Endodermal cell (in vitro differentiated cells): ENCODE data around the gene RERE. TPM values are rescaled to one million over a fixed set of nuclear protein-coding genes. Genes with fewer than 3 reads are reported as not detected.

ENCODE experiments used
- DNase-seq: peaks from one replicate; pipeline ENCODE4 v3.0.0-alpha.2; 2017
- H3K27ac ChIP-seq: 2 replicates; pipeline ENCODE4 v1.5.1; 2013; ENCODE audit warnings: mild to moderate bottlenecking, low read depth, low read length, moderate library complexity
- H3K27me3 ChIP-seq: 2 replicates; pipeline ENCODE4 v1.6.1; 2013; ENCODE audit warnings: mild to moderate bottlenecking, low read length, moderate library complexity; ENCODE audit not compliant: insufficient read depth, control insufficient read depth, poor library complexity, severe bottlenecking
- H3K36me3 ChIP-seq: 2 replicates; pipeline ENCODE4 v1.7.0; 2013; ENCODE audit warnings: mild to moderate bottlenecking, low read length, moderate library complexity; ENCODE audit not compliant: control insufficient read depth, insufficient read depth
- H3K4me1 ChIP-seq: one replicate; pipeline ENCODE4 v1.7.0; 2013; ENCODE audit warnings: low read length; ENCODE audit not compliant: control insufficient read depth, insufficient read depth
- H3K4me3 ChIP-seq: 2 replicates; pipeline ENCODE4 v1.5.1; 2013; ENCODE audit warnings: mild to moderate bottlenecking, low read length, moderate library complexity
- H3K9ac ChIP-seq: 2 replicates; pipeline ENCODE4 v1.6.1; 2013; ENCODE audit warnings: mild to moderate bottlenecking, low read length, moderate library complexity; ENCODE audit not compliant: poor library complexity, severe bottlenecking; ENCODE audit errors: extremely low read depth
- H3K9me3 ChIP-seq: 2 replicates; pipeline ENCODE4 v1.6.1; 2013; ENCODE audit warnings: mild to moderate bottlenecking, low read length, moderate library complexity; ENCODE audit not compliant: control insufficient read depth
- H3K27ac Mint-ChIP-seq: 2 replicates; pipeline ENCODE4 v1.8.0; 2020; ENCODE audit warnings: mixed read lengths
- H3K27me3 Mint-ChIP-seq: 2 replicates; pipeline ENCODE4 v1.8.0; 2021; ENCODE audit warnings: mild to moderate bottlenecking, mixed read lengths; ENCODE audit not compliant: insufficient read depth
- H3K36me3 Mint-ChIP-seq: 2 replicates; pipeline ENCODE4 v1.8.0; 2020; ENCODE audit warnings: low read depth, mixed read lengths
- H3K4me1 Mint-ChIP-seq: 2 replicates; pipeline ENCODE4 v1.8.0; 2020; ENCODE audit warnings: mixed read lengths
- H3K4me3 Mint-ChIP-seq: 2 replicates; pipeline ENCODE4 v1.8.0; 2020; ENCODE audit warnings: mild to moderate bottlenecking, moderate library complexity, mixed read lengths
- H3K9me3 Mint-ChIP-seq: 2 replicates; pipeline ENCODE4 v1.8.0; 2020; ENCODE audit warnings: mild to moderate bottlenecking, mixed read lengths
- WGBS, 2 experiments: methylation state at CpG; one replicate each; pipeline versions ENCODE4 v1.1.5 to v1.1.7; 2013; ENCODE audit warnings: missing lambda C conversion rate in 2 of 2, mixed read lengths in 1 of 2; ENCODE audit not compliant: insufficient coverage in 1 of 2, insufficient read length in 1 of 2; 5-methylcytosine and 5-hydroxymethylcytosine counted together
- total RNA-seq, 2 donors: library from RNA; stranded (reverse); fragmentation: NEBNext Ultra II Directional in 1 of 2; extraction: Animal tissue kit (Norgen Biotek cat#: 25700) in 1 of 2; gene quantifications; 2 replicates in 1 of 2; 3 replicates in 1 of 2; pipeline ENCODE4 v1.2.1, GENCODE V29; 2021
- TF ChIP-seq, protein P1 (sequence below): fragments of 200-600 bp; sonication (generic); conservative IDR thresholded peaks from 2 replicates; pipeline ENCODE4 v1.5.0; 2021; ENCODE audit warnings: antibody characterized with exemption, mild to moderate bottlenecking

Gene RERE
- total RNA-seq, 2 donors from 2014 or later = 159 to 179 TPM

DNA sequence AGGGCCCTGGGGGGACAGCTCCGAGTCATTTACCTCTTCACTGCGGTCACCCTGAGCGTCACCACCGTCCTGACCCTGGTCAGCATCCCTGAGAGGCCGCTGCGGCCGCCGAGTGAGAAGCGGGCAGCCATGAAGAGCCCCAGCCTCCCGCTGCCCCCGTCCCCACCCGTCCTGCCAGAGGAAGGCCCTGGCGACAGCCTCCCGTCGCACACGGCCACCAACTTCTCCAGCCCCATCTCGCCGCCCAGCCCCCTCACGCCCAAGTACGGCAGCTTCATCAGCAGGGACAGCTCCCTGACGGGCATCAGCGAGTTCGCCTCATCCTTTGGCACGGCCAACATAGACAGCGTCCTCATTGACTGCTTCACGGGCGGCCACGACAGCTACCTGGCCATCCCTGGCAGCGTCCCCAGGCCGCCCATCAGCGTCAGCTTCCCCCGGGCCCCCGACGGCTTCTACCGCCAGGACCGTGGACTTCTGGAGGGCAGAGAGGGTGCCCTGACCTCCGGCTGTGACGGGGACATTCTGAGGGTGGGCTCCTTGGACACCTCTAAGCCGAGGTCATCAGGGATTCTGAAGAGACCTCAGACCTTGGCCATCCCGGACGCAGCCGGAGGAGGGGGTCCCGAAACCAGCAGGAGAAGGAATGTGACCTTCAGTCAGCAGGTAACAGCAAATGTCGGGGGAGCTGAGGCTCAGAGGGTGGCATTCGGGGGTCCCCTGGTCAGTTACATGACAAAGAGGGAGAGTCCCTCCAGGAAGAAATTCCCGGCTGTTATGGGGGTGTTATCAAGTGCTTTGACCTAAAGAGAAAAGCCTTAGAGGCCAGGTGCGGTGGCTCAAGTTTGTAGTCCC is 486.9 kb downstream of the RERE start:
- no peak for DNase-seq
- no peaks in the 10 kb centered on the region for H3K9me3 ChIP-seq
- H3K27me3 ChIP-seq = no peaks in the 10 kb centered on the region
- H3K36me3 ChIP-seq = no peaks in the 10 kb centered on the region
- no peak overlapping the region for H3K9ac ChIP-seq
- no peaks in the 10 kb centered on the region for H3K4me1 Mint-ChIP-seq
- no peak overlapping the region for H3K27ac Mint-ChIP-seq
- TF ChIP-seq, protein P1, sequence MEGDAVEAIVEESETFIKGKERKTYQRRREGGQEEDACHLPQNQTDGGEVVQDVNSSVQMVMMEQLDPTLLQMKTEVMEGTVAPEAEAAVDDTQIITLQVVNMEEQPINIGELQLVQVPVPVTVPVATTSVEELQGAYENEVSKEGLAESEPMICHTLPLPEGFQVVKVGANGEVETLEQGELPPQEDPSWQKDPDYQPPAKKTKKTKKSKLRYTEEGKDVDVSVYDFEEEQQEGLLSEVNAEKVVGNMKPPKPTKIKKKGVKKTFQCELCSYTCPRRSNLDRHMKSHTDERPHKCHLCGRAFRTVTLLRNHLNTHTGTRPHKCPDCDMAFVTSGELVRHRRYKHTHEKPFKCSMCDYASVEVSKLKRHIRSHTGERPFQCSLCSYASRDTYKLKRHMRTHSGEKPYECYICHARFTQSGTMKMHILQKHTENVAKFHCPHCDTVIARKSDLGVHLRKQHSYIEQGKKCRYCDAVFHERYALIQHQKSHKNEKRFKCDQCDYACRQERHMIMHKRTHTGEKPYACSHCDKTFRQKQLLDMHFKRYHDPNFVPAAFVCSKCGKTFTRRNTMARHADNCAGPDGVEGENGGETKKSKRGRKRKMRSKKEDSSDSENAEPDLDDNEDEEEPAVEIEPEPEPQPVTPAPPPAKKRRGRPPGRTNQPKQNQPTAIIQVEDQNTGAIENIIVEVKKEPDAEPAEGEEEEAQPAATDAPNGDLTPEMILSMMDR = no peak
- H3K36me3 Mint-ChIP-seq = no peaks in the 10 kb centered on the region
- H3K27ac ChIP-seq = no peak overlapping the region
- H3K4me3 ChIP-seq = no peak overlapping the region
- 94 to 95% methylated on average over 43 to 47 of the region's 47 CpGs for WGBS, 2 experiments
- H3K27me3 Mint-ChIP-seq = no peaks in the 10 kb centered on the region
- H3K4me1 ChIP-seq = no peaks in the 10 kb centered on the region
- H3K9me3 Mint-ChIP-seq = no peaks in the 10 kb centered on the region
- H3K4me3 Mint-ChIP-seq = no peak overlapping the region

DNA sequence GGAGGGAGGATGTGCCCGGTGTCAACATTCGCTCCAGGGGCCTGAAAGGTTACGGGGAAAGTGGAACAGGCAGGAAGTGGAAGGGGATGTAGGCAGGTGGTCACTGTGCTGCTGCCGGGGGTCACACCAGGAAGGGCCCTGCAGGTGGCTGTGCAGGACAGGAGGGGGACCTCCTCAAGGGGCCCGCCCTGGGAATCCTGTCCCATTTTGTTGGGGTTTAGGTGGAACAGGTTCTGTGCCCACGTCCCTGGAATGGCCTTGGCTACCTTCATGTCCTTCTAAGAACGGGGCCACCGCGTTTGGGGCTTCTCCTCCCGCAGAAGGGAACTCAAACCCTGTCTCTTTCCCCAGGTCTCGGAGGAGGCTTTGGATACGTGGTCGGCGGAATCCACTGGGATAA is 487.6 kb downstream of the RERE start:
- no peak overlapping the region for H3K4me3 Mint-ChIP-seq
- H3K27ac ChIP-seq = no peak overlapping the region
- H3K4me1 ChIP-seq = no peaks in the 10 kb centered on the region
- no peak overlapping the region for H3K27ac Mint-ChIP-seq
- H3K27me3 Mint-ChIP-seq = no peaks in the 10 kb centered on the region
- H3K36me3 ChIP-seq = no peaks in the 10 kb centered on the region
- no peaks in the 10 kb centered on the region for H3K27me3 ChIP-seq
- H3K9ac ChIP-seq = no peak overlapping the region
- no peaks in the 10 kb centered on the region for H3K4me1 Mint-ChIP-seq
- 95% methylated on average over 11 to 14 of the region's 14 CpGs for WGBS, 2 experiments
- DNase-seq = no peak
- H3K4me3 ChIP-seq = no peak overlapping the region
- no peaks in the 10 kb centered on the region for H3K36me3 Mint-ChIP-seq
- H3K9me3 Mint-ChIP-seq = no peaks in the 10 kb centered on the region
- no peaks in the 10 kb centered on the region for H3K9me3 ChIP-seq
- TF ChIP-seq, protein P1 = no peak

DNA sequence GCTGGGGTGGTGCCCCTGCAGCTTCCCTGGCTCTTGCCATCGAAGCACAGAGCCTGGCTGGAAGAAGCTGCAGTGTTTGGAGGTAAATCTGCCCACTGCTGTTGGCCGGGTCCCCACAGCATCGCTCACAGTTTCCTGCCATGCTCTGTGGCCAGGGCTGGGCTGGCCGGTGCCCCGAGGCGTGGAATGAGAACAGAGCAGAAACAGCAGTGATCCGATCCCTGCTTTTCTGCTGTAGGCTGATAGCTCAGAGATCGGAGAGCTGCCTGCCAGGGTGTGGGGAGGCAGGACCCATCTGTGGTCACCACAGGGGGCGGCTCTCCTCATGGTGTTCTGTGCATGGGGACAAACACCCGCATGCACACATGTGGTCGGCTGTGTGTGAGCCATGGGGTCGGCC is 488.0 kb downstream of the RERE start:
- DNase-seq = no peak
- no peaks in the 10 kb centered on the region for H3K27me3 Mint-ChIP-seq
- H3K36me3 ChIP-seq = no peaks in the 10 kb centered on the region
- H3K9me3 Mint-ChIP-seq = no peaks in the 10 kb centered on the region
- no peak overlapping the region for H3K27ac Mint-ChIP-seq
- H3K27me3 ChIP-seq = no peaks in the 10 kb centered on the region
- WGBS, 2 experiments = 91 to 93% methylated on average over 5 to 12 of the region's 12 CpGs
- H3K9me3 ChIP-seq = no peaks in the 10 kb centered on the region
- TF ChIP-seq, protein P1 = no peak
- H3K4me1 ChIP-seq = no peaks in the 10 kb centered on the region
- no peak overlapping the region for H3K27ac ChIP-seq
- H3K4me3 Mint-ChIP-seq = no peak overlapping the region
- H3K4me3 ChIP-seq = no peak overlapping the region
- no peaks in the 10 kb centered on the region for H3K36me3 Mint-ChIP-seq
- no peak overlapping the region for H3K9ac ChIP-seq
- H3K4me1 Mint-ChIP-seq = no peaks in the 10 kb centered on the region
